SK-N-MC (cell line): ENCODE results near the gene CPTP.
"Not testable (repeated sequence)": the region's sequence is repeated elsewhere in the genome, so short reads cannot be mapped to it uniquely, and the experiment has no call there.

Experiments used
- DNase-seq: peaks from one replicate; pipeline ENCODE4 v3.0.0-alpha.2; 2011; ENCODE audit warnings: low read depth, low spot score
- H3K27ac ChIP-seq: fragments of 200-600 bp; sonication (generic); 2 replicates; pipeline ENCODE4 v1.5.1; 2016; ENCODE audit warnings: mixed run types
- H3K36me3 ChIP-seq: fragments of 200-600 bp; sonication (generic); 2 replicates; pipeline ENCODE4 v1.6.1; 2017; ENCODE audit warnings: antibody characterized with exemption, low read length, mixed read lengths; ENCODE audit not compliant: insufficient read depth
- H3K4me3 ChIP-seq: fragments of 200-600 bp; sonication (generic); 2 replicates; pipeline ENCODE4 v1.5.1; 2016
- H3K9ac ChIP-seq: fragments of 200-600 bp; sonication (generic); 2 replicates; pipeline ENCODE4 v1.8.0; 2017; ENCODE audit warnings: mixed run types, mixed read lengths; ENCODE audit not compliant: insufficient read length
- H3K9me3 ChIP-seq: fragments of 200-600 bp; sonication (generic); 2 replicates; pipeline ENCODE4 v1.6.1; 2017; ENCODE audit warnings: low read depth, mild to moderate bottlenecking, antibody characterized with exemption, low read length, moderate library complexity, mixed read lengths
- EZH2 ChIP-seq: fragments of 200-600 bp; sonication (generic); IDR thresholded peaks from one replicate; pipeline ENCODE4 v1.6.1; 2017; ENCODE audit warnings: antibody characterized with exemption
- FOXP2 ChIP-seq: optimal IDR thresholded peaks from 2 replicates; pipeline ENCODE3; 2011; ENCODE audit warnings: mild to moderate bottlenecking, moderate library complexity; ENCODE audit not compliant: insufficient read depth; ENCODE audit errors: extremely low read length, control extremely low read depth
- POLR2AphosphoS5 ChIP-seq: IDR thresholded peaks from 2 replicates; pipeline ENCODE4 v1.6.1; 2012; ENCODE audit warnings: mild to moderate bottlenecking, low read depth, low read length, borderline replicate concordance

Gene CPTP

DNA sequence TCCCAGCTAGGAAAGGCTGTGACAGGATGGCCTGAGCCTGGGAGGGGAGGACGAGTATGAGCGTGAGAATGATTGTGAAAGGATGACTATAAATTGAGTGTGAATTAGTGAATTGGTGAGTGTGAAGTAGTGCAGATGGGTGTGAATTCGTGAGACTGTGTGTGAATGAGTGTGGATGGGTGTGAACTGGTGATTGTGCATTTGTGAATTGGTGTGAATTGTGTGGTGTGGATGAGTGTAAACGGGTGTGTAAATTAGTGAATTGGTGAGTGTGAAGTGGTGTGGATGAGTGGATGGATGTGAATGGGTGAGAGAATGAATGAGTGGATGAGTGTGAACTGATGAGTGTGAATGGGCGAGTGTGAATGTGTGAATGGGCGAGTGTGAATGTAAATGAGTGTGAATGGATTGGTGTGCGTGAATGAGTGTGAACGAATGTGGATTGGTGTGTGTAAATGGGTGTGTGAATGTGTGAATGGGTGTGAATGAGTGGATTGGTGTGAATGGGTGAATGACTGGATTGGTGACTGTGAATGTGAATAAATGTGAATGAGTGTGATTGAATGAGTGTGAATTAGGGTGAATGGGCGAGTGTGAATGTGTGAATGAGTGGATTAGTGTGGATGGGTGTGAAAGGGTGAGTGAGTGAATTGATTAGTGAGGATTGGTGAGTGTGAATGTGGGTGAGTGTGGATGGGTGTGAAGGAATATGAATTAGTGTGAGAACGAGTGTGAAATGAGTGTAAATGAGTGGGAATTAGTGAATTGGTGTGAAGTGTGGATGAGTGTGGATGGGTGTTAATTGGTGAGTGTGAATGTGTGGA lies 41.5 kb downstream of the CPTP start:
- no peak overlapping the region for H3K9ac ChIP-seq
- TF ChIP-seq FOXP2 (no peak), EZH2 (no peak), POLR2AphosphoS5 (no peak)
- H3K4me3 ChIP-seq: no peak overlapping the region

DNA sequence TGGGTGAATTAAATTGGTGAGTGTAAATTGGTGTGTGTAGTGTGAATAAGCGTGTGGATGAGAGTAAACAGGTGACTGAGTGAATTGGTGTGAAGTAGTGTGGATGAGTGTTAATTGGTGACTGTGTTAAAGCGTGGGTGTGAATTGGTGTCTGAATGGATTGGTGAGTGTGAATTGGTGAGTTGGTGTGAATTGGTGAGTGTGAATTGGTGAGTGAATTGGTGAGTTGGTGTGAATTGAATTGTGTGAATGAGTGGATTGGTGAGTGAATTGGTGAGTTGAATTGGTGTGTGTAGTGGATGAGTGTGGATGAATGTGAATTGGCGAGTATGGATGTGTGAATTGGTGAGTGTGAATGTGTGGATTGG lies 42.1 kb downstream of the CPTP start:
- H3K27ac ChIP-seq: no peak overlapping the region
- H3K9me3 ChIP-seq: 0 out of 2 replicates have a peak, but pooled peaks cover 3% of the 10 kb centered on the region
- DNase-seq: no peak
- H3K9ac ChIP-seq: no peak overlapping the region
- H3K4me3 ChIP-seq: no peak overlapping the region
- no peaks in the 10 kb centered on the region for H3K36me3 ChIP-seq
- no peak for TF ChIP-seq FOXP2
- no peak for TF ChIP-seq POLR2AphosphoS5
- TF ChIP-seq EZH2: no peak

More for the DNA sequence above, 41.5 kb downstream of the CPTP start:
- H3K27ac ChIP-seq: no peak overlapping the region
- H3K36me3 ChIP-seq: no peaks in the 10 kb centered on the region
- no peak for DNase-seq
- H3K9me3 ChIP-seq: 0 out of 2 replicates have a peak, but pooled peaks cover 3% of the 10 kb centered on the region

DNA sequence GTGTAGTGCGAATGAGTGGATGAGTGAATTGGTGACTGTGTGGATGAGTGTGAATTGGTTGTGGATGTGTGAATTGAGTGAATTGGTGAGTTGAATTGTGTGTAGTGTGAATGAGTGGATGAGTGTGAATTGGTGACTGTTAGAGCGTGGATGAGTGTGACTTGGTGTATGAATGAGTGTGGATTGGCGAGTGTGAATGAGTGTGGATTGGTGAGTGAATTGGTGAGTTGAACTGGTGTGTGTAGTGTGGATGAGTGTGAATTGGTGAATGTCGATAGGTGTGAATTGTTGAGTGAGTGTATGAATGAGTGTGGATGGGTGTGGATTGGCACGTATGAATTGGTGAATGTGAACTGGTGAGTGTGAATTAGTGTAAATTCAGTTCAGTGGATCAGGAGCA lies 42.7 kb downstream of the CPTP start:
- no peak overlapping the region for H3K27ac ChIP-seq
- H3K4me3 ChIP-seq: no peak overlapping the region
- no peak overlapping the region for H3K9ac ChIP-seq
- no peak for DNase-seq
- H3K36me3 ChIP-seq: no peaks in the 10 kb centered on the region
- 0 out of 2 replicates have a peak, but pooled peaks cover 3% of the 10 kb centered on the region for H3K9me3 ChIP-seq
- TF ChIP-seq POLR2AphosphoS5 (no peak), EZH2 (no peak), FOXP2 (no peak)

DNA sequence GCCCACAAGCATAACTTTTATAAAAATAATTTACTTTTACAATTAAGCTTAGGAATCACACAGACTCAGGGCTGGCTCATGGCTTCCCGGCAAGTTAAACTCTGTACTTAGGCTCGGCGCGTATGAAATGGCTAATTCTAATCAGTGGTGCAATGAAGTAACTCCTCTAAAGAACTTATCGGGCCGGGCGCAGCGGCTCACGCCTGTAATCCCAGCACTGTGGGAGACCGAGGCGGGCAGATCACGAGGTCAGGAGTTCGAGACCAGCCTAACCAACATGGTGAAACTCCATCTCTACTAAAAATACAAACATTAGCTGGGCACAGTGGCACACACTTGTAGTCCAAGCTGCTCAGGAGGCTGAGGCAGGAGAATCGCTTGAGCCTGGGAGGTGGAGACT lies 45.5 kb downstream of the CPTP start:
- not testable (repeated sequence) for H3K4me3 ChIP-seq, H3K9ac ChIP-seq, H3K9me3 ChIP-seq, DNase-seq, H3K27ac ChIP-seq, H3K36me3 ChIP-seq

DNA sequence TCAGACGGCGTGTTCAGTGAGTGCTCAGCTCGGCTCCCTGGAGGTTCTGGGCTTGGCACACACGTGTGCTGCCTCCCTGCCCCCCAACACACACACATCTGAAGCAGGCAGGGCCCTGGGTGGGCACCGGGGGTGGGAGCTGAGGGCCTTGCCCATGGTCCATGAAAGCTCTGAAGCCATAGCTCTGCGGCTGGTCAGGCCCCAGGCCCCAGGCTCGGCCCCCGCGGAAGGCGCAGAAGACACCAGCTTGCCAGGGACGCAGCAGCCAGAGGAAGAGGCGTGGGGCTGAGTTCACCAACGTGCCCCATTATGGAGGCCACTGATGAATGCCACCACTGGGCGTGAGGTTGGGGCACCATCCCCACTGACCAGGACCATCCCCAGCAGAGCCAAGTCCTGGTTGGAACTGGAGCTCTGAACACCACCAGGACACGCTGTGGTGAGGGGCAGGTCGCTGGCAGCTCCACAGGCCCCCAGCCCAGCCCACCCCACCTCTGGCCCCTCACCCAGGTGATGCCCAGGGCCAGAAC lies 46.2 kb downstream of the CPTP start:
- Histone ChIP-seq H3K27ac (no peak overlapping the region), H3K9ac (no peak overlapping the region)

DNA sequence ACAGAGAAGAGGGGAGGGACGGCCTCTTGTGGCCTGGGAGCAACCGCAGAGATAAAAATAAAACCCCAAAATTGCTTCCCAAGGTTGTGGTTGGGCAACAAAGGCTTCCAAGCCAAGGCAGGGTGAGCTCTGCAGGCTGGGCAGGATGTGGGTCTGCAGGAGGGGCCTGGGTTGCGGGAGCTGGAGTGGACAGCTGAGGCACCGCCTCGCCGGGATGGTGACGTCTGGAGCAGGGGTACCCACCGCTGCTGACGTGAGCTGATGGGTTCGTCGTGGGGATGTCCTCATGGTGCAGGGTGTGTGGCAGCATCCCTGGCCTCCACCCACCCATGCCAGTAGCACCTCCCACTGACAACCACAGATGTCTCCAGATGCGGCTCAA lies 46.8 kb downstream of the CPTP start:
- Histone ChIP-seq H3K27ac (no peak overlapping the region), H3K9me3 (0 out of 2 replicates have a peak, but pooled peaks cover 3% of the 10 kb centered on the region), H3K9ac (no peak overlapping the region), H3K36me3 (no peaks in the 10 kb centered on the region; the same call in 1 of the 2 replicates), H3K4me3 (no peak overlapping the region)
- no peak for DNase-seq
- no peak for TF ChIP-seq POLR2AphosphoS5
- TF ChIP-seq EZH2: no peak
- TF ChIP-seq FOXP2: no peak

More for the DNA sequence above, 46.2 kb downstream of the CPTP start:
- no peak for DNase-seq
- TF ChIP-seq EZH2: no peak
- TF ChIP-seq POLR2AphosphoS5: no peak
- no peak for TF ChIP-seq FOXP2
- no peaks in the 10 kb centered on the region; the same call in 1 of the 2 replicates for H3K36me3 ChIP-seq
- 0 out of 2 replicates have a peak, but pooled peaks cover 3% of the 10 kb centered on the region for H3K9me3 ChIP-seq
- no peak overlapping the region for H3K4me3 ChIP-seq

DNA sequence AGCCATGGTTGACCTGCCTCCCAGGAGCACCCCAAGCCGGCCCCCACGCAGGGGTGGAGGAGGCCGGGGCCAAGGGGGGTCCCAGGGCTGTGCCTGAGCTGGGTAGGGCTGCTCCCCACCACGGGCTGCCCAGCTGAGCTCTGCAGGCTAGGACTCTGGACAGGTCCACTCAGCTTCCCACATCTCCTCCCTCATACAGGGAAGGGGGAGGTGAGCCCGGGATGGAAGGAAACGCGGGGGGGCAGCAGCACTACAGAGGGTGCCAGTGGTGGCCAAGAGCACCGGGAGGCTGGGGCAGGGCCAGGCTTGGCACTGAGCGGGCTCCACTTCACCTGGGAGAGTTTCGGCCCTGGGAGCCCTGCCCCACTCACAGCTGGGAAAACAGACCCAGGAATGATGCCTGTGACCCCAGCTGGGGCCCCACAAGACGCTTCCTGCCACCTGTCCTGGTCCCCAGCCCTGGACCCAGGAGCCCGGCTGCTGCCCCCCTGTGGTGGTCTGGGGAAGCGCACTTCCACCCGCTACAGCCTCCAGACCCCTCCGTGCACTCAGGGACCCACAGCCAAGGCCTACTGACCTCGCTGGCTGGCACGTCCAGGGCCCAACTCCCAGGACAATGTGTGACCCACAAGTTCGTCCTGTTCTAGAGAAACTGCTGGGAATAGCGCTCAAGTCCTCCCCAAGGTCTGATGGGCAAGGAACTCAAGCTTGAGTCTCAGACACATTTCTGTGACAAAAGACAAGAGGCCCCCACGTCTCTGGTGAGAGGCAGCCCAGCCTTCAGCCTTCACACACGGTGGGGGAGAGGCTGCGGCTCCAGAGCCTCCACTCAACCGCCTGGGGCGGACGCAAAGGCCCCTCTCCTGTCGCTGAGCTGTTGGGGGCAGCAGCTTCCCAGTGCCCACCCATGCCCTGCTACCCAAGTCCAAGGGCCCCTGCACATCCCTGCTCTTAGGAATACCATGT lies 47.4 kb downstream of the CPTP start:
- no peak overlapping the region for H3K9ac ChIP-seq
- no peak for TF ChIP-seq EZH2
- TF ChIP-seq POLR2AphosphoS5: no peak
- TF ChIP-seq FOXP2: no peak
- no peak overlapping the region for H3K27ac ChIP-seq
- no peaks in the 10 kb centered on the region; the same call in 1 of the 2 replicates for H3K36me3 ChIP-seq
- DNase-seq: no peak
- no peak overlapping the region for H3K4me3 ChIP-seq
- 0 out of 2 replicates have a peak, but pooled peaks cover 3% of the 10 kb centered on the region for H3K9me3 ChIP-seq
